ENCODE measurements around the gene DPYSL4.

DPYSL4 gene

GRCh38 chr10:132143162-132143561, 43.6 kb upstream of the DPYSL4 start:
- Histone ChIP-seq H3K27me3 (ENCODE audit: insufficient read depth, low read length) (no peaks in the 10 kb centered on the region), H2AFZ (ENCODE audit: low read length) (no peak overlapping the region), H3F3A (ENCODE audit: insufficient read depth, low read length) (no peaks in the 10 kb centered on the region), H3K4me3 (ENCODE audit: low read depth, low read length, poor library complexity, severe bottlenecking) (no peak overlapping the region), H3K27ac (ENCODE audit: low read depth, low read length, poor library complexity, severe bottlenecking) (no peak overlapping the region), H3K9ac (ENCODE audit: low read length) (no peak overlapping the region), H3K9me3 (ENCODE audit: low read length) (no peaks in the 10 kb centered on the region), H3K4me2 (ENCODE audit: low read length) (no peak overlapping the region), H3K79me2 (ENCODE audit: insufficient read depth, low read length) (no peaks in the 10 kb centered on the region), H3K36me3 (ENCODE audit: insufficient read depth, low read length) (no peaks in the 10 kb centered on the region), H3K4me1 (ENCODE audit: insufficient read depth, low read length, severe bottlenecking) (no peaks in the 10 kb centered on the region), H4K20me1 (ENCODE audit: insufficient read depth, low read length) (no peaks in the 10 kb centered on the region), H3K9me2 (ENCODE audit: low read depth, low read length) (no peaks in the 10 kb centered on the region)
- TF ChIP-seq EZH2 (IDR thresholded peaks at IDR 0.05; ENCODE audit: borderline replicate concordance, low read length) (no peak), CTCF (IDR thresholded peaks at IDR 0.05; ENCODE audit: low read length) (no peak)

GRCh38 chr10:132144086-132144485, 42.7 kb upstream of the DPYSL4 start:
- Histone ChIP-seq H3F3A (ENCODE audit: insufficient read depth, low read length) (no peaks in the 10 kb centered on the region), H4K20me1 (ENCODE audit: insufficient read depth, low read length) (no peaks in the 10 kb centered on the region), H3K27ac (ENCODE audit: low read depth, low read length, poor library complexity, severe bottlenecking) (no peak overlapping the region), H3K4me3 (ENCODE audit: low read depth, low read length, poor library complexity, severe bottlenecking) (no peak overlapping the region), H3K9me2 (ENCODE audit: low read depth, low read length) (no peaks in the 10 kb centered on the region), H3K27me3 (ENCODE audit: insufficient read depth, low read length) (no peaks in the 10 kb centered on the region), H2AFZ (ENCODE audit: low read length) (no peak overlapping the region), H3K9me3 (ENCODE audit: low read length) (no peaks in the 10 kb centered on the region), H3K79me2 (ENCODE audit: insufficient read depth, low read length) (no peaks in the 10 kb centered on the region), H3K36me3 (ENCODE audit: insufficient read depth, low read length) (no peaks in the 10 kb centered on the region), H3K4me2 (ENCODE audit: low read length) (no peak overlapping the region), H3K4me1 (ENCODE audit: insufficient read depth, low read length, severe bottlenecking) (no peaks in the 10 kb centered on the region), H3K9ac (ENCODE audit: low read length) (no peak overlapping the region)
- TF ChIP-seq CTCF (IDR thresholded peaks at IDR 0.05; ENCODE audit: low read length) = no peak

DNA sequence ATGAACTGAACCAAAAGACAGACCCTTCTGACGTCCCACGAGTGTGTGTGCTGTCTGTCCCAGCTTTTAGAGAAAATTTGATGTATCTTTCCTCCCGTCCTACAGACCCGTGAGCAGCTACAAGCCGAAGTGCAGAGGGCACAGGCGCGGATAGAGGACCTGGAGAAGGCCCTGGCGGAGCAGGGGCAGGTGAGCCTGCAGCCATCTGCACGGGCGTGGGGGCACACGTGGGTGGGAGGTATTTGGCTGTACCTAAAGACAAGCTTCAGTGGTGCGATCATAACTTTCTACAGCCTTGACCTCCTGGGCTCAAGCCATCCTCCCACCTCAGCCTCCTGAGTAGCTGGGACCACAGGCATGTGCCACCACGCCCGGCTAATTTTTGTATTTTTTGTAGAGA, 41.7 kb upstream of the DPYSL4 start:
- H3K9me2 ChIP-seq (ENCODE audit: low read depth, low read length) = no peaks in the 10 kb centered on the region
- H3K36me3 ChIP-seq (ENCODE audit: insufficient read depth, low read length) = no peaks in the 10 kb centered on the region
- H3K79me2 ChIP-seq (ENCODE audit: insufficient read depth, low read length) = no peaks in the 10 kb centered on the region
- no peak overlapping the region for H2AFZ ChIP-seq (ENCODE audit: low read length)
- H3F3A ChIP-seq (ENCODE audit: insufficient read depth, low read length) = no peaks in the 10 kb centered on the region
- H4K20me1 ChIP-seq (ENCODE audit: insufficient read depth, low read length) = no peaks in the 10 kb centered on the region
- H3K4me1 ChIP-seq (ENCODE audit: insufficient read depth, low read length, severe bottlenecking) = no peaks in the 10 kb centered on the region
- no peak overlapping the region for H3K27ac ChIP-seq (ENCODE audit: low read depth, low read length, poor library complexity, severe bottlenecking)
- TF ChIP-seq EZH2 (IDR thresholded peaks at IDR 0.05; ENCODE audit: borderline replicate concordance, low read length) (no peak), CTCF (IDR thresholded peaks at IDR 0.05; ENCODE audit: low read length) (no peak)
- no peak overlapping the region for H3K4me3 ChIP-seq (ENCODE audit: low read depth, low read length, poor library complexity, severe bottlenecking)
- H3K27me3 ChIP-seq (ENCODE audit: insufficient read depth, low read length) = no peaks in the 10 kb centered on the region
- H3K4me2 ChIP-seq (ENCODE audit: low read length) = no peak overlapping the region
- H3K9me3 ChIP-seq (ENCODE audit: low read length) = no peaks in the 10 kb centered on the region
- H3K9ac ChIP-seq (ENCODE audit: low read length) = no peak overlapping the region

Data from OCI-LY1 (cell line).